HG03565 (cell line): ENCODE data around the gene G6PC1.
"Not testable (repeated sequence)": the region's sequence is repeated elsewhere in the genome, so short reads cannot be mapped to it uniquely, and the experiment has no call there.

Experiments
- ATAC-seq: cut with Tn5 transposase; IDR thresholded peaks from one replicate; pipeline ENCODE4 v1.9.1; 2021; ENCODE audit warnings: mild to moderate bottlenecking, moderate library complexity; ENCODE audit not compliant: unreplicated experiment

The G6PC1 gene

GRCh38 chr17:42873315-42873714 lies 27.3 kb upstream of the G6PC1 start:
- no peak for ATAC-seq

DNA sequence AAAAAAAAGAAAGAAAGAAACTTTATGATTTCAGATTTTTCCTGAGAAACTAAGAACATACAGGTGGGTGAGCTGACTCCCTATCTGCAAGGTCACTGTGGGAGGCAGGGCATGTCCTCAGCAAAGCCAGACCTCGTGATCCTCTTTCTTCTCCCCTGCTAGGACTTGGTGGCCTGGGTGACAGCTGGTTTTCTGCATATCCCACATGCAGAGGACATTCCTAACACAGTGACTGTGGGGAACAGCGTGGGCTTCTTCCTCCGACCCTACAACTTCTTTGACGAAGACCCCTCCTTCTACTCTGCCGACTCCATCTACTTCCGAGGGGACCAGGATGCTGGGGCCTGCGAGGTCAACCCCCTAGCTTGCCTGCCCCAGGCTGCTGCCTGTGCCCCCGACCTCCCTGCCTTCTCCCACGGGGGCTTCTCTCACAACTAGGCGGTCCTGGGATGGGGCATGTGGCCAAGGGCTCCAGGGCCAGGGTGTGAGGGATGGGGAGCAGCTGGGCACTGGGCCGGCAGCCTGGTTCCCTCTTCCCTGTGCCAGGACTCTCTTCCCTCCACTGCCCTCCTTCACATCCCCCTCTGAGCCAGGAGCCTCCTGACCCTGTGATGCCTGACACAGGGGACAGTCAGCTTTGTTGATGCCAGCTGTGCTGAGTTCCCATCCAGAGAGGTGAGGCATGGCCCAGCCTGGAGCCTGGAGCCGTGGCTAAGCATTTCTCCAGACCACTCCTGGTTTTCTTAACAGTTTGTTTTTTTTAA lies 26.5 kb upstream of the G6PC1 start:
- ATAC-seq: not testable (repeated sequence)

GRCh38 chr17:42877037-42877436 lies 23.6 kb upstream of the G6PC1 start:
- no peak for ATAC-seq

GRCh38 chr17:42878123-42878880 lies 22.3 kb upstream of the G6PC1 start:
- ATAC-seq: no peak

GRCh38 chr17:42878924-42879595 lies 21.5 kb upstream of the G6PC1 start:
- ATAC-seq: no peak

DNA sequence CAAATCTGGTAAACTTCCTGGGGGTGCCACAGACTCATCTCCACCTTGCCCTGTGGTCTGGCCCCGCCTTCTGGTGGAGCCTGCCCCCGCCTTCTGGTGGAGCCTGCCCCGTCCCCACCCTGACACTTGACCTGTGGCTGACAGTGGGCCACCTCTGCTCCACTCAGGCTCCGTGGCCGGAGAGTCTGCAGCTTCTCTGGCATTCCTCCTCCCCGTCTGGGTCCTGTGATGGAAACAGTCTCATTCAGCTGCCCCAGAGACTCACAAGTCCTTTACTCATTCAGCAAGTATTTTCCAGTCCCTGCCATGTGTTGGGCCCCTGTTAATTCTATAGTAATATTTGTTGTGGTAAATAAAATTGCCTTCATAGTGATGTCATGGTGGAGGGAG lies 21.0 kb upstream of the G6PC1 start:
- no peak for ATAC-seq

DNA sequence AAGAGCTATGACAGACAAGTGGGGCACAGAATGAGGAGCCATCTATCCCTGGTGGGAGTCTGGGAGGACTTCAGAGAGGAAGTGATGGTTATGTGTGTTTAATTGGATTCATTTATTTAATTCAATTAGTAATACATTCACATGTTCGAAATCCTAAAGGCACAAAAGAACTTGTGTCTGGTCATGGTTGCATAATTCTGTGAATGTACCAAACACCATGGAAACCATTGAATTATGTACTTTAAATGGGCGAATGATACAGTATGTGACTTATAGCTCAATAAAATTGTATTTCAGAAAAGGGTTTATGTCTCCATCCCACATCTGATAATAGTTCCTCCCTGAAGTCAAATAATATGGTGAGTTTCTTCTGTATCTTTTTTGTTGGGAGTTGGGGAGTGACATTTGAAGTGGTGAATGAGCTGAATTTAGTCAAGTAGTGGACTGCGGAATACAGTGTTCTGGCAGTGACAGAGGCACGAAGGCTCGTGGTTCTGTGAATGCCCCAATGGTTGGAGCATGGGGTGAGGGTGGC lies 19.8 kb upstream of the G6PC1 start:
- no peak for ATAC-seq

DNA sequence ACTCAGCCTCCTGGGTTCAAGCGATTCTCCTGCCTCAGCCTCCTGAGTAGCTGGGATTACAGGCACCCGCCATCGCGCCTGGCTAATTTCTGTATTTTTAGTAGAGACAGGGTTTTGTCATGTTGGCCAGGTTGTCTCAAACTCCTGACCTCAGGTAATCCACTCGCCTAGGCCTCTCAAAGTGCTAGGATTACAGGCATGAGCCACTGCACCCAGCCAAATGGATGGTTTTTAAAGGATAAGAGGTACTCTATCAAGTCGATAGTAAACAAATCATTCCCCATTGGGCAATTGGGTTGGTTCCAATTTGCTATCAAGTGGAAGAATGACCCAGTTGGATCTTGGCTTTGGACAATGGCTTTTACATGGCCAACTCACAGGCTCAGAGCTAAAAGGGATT lies 18.9 kb upstream of the G6PC1 start:
- not testable (repeated sequence) for ATAC-seq

DNA sequence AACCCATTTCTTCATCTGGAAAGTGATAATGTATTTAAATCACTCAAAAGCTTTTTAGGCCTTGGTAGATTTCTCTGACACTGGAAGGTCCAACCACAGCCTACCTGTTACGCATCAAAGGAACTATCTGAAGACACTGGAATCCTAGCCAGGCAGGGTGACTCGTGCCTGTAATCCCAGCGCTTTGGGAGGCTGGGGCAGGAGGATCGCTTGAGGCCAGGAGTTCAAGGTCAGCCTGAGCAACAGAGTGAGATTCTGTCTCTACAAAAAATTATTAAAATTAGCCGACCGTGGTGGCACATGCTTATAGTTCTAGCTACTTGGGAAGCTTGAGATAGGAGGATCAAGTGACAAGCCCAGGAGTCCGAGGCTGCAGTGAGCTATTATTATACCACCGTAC lies 18.4 kb upstream of the G6PC1 start:
- no peak for ATAC-seq

DNA sequence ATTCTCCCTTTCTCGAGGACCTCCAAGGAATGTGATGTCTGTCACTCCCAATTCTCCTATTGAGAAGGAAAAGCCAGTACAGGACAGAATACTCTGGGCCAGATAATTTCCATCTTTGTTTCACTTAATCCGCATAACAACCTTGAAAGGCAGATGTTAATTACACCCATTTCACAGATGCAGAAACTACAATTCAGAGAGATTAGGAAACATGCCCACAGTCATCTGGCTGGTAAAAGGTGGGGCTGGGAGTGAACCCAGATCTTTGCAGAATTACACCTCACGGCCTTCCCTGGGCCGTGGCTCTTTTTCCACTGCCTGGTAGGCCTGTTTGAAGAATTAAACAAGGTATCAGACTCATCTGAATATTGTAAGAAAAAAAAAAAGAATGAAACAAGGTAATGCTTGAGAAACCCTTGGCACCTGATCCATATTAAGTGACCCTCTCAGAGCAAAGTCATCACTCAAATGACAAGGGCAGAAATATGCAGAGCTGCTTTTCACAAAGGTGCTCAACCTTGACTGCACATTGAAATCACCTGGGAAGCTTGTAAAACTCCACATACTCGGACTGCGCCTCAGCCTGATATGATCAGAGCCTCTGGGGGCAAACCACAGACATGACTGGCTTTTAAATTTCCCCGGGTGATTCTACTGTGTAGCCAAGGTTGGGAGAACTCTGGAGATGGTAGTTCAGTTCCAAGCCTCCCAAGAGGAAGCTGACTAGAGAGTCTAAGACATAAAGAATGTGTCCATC lies 16.6 kb upstream of the G6PC1 start:
- ATAC-seq: no peak

- not testable (repeated sequence) for ATAC-seq
Observed at GRCh38 chr17:42885806-42886205, 14.8 kb upstream of the G6PC1 start.

DNA sequence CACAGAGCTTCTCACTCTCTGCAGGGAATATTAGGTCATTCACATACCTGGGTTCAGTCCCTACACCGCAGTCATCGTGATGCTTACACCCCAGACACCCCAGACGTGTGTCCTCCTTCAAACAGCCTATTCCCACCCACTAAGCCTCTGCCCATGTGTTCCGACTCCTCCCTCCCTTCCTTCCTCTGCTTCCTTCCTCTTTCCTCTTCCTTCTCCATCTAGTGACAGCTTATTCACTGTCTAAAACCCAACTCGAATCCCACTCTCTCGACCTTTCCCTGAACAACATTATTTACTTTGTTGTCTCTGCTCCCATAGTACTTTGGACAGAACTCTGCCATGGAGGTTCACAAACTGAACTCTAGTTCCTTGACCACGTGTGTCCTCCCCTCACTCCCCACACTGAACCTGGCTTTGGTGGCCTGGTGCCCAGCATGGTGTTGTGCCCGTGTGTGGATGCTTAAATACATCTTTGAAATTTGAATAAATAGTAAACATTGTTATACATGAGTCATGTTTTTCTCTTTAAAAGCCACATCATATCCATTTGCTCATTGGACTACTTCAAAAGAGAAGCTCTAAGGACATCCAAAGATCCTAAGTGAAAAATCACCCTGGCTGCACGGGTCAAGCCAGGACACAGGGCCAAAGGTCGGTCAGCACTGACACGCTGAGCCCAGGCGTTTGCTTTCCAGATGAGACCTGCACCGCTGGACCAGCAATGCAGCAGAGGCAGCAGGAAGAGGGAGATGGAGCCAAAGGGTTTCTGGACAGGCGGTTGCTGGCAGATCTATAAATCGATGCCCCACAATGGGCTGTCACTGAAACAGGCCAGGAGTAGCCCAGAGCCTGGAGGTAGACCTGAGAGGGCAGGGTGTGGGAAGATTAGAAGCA lies 14.1 kb upstream of the G6PC1 start:
- ATAC-seq: no peak

DNA sequence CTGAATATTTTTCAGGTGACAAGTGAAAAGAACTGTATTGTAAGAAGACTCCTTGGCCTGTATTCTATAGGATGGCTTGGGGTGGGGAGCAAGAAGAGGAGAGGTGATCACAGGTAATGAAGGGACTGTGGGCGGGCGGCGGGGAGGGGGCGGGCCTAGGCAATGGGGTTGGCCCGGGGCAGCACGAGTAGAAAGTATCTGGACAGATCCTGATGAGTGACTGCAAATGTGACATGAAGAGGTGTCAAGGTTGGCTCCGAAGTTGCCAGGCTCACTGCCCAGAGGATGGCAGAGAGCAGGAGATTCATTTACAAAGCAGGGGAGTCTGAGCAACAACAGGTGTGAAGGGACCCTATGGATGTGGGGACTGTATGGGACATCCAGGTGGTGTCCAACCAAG lies 10.8 kb upstream of the G6PC1 start:
- no peak for ATAC-seq

- no peak for ATAC-seq
Observed at GRCh38 chr17:42891539-42892152, 9.0 kb upstream of the G6PC1 start.

DNA sequence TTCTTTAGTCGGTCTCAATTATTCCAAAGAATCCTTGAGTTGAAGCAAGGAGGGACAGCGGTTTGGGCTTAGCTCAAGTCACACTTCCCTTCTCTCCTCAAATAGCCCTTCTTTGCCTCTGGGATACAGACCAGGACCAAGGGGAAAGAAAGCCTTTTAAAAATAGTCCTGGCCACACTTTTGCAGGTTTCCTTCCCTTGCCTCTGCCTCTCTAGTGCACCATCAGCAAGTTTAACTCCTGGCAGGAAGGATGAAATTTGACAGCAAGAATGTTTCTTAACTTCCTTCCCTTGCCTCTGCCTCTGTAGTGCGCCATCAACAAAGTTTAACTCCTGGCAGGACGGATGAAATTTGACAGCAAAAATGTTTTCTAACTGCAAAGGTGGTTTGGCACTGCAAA lies 7.2 kb upstream of the G6PC1 start:
- ATAC-seq: no peak

DNA sequence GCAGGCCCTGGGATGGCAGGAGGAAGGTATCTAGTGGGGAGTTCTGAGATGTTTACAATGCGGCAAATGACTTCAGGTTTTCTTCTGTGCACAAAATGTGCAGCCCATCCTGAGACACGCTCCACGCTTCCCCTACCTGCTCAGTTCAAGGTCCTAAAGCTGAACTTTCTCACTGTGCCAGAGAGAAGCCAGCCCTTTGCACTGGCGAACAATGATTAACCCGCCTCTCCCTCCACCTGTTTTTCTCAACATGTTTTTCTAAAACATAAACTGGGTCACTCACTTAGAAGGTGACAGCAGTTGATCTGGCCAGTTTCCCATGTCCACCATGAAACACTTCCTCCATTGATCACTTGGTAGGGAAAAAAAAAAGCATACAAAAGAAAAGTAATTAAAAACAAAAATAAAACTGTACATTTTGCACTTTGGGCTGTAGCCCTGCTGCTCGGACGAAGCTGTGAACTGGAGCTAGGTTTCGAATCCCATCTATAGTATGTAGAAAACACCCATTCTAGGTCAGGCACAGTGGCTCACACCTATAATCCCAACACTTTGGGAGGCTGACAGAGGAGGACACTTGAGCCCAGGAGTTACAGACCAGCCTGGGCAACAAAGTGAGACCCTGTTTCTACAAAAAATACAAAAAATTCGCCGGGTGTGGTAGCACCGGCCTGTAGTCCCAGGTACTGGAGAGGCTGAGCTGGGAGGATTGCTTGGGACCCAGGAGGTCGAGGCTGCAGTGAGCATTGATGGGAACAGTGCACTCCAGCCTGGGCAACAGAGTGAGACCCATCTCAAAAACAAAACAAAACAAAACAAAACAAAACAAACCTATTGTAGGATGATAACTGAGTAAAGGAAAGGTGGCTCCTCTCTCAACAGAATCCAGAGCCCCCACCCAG lies 6.1 kb upstream of the G6PC1 start:
- ATAC-seq: no peak

GRCh38 chr17:42895185-42895555 lies 5.4 kb upstream of the G6PC1 start:
- ATAC-seq: no peak

GRCh38 chr17:42898147-42898811 lies 2.3 kb upstream of the G6PC1 start:
- no peak for ATAC-seq
